DMS114 treated with DMSO at 0.1 percent for 48 hours (cell line): Measurements from ENCODE around the gene TIMM8B.
A peak's percentile ranks its signal among the peaks of the same experiment; 100 is the strongest.
"Not testable (repeated sequence)": the region's sequence is repeated elsewhere in the genome, so short reads cannot be mapped to it uniquely, and the experiment has no call there.

Source experiments
- DNase-seq: peaks from one replicate; lab custom pipeline; 2025; ENCODE audit not compliant: unreplicated experiment; lab: John Stamatoyannopoulos, UW

The TIMM8B gene, protein sequence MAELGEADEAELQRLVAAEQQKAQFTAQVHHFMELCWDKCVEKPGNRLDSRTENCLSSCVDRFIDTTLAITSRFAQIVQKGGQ

GRCh38 chr11:112086422-112087191 is at the start of gene TIMM8B, which contains the start of gene SDHD:
TSS of gene TIMM8B (minus strand) at chr11:112086756. CDS start at chr11:112086723, 33 bp downstream.
TSS of gene SDHD (plus strand) at chr11:112086873. CDS start at chr11:112086908, 35 bp downstream.
- DNase-seq = peak; percentile 87

DNA sequence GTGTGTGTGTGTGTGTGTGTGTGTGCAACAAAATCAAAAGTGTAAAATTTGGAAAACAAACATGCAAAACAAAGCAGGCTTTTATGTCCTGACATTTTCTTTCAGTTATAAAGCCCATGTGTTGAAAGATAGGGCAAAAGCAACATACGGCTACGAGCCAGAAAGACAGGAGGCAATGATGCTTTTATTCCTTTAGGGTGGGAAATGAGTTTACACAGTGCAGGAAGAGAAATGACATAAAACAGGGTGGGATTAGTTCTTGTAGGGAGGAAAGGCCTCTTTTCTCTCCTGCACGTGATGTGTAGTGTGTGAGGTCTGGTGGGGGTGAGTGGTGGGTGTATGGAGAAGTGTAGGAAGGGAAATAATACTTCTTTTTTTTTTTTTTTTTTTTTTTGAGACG is 47.9 kb upstream of the TIMM8B start:
- DNase-seq = no peak

GRCh38 chr11:112132737-112133136 is 46.2 kb upstream of the TIMM8B start:
- no peak for DNase-seq

GRCh38 chr11:112129656-112130055 is 43.1 kb upstream of the TIMM8B start:
- DNase-seq = no peak

DNA sequence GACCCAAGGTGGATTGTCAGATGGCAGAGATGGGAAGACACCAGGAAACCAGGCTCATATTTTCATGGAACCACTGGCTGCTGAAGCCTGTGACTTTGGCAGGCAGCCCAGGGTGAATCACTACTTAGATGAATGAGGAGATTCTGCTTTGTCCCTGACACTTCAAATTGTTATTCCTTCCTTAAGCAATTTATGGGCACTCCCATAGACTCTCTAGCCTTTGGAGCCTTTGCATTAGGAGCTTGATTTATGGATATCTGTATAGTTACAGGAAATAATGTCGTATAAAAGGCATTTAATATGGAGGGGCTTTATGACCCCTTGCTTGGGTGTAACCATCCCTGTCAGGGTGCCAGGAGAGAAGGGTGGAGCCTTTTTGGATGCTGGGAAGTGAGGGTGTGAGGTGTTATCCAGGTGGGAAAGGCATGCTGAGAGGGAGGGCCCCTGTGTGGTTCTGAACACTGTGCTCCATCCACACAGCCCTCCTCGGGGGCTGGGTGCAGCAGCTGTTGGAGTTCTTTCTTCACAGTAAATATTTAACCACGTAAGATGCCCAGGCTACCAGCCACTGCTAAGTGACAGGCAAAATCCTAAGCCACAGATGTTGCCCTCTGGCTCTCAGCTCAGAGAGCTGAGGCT is 42.0 kb upstream of the TIMM8B start:
- no peak for DNase-seq

GRCh38 chr11:112127056-112127455 is 40.5 kb upstream of the TIMM8B start:
- no peak for DNase-seq

- no peak for DNase-seq
These were observed 36.6 kb upstream of the TIMM8B start for GRCh38 chr11:112123129-112123528.

DNA sequence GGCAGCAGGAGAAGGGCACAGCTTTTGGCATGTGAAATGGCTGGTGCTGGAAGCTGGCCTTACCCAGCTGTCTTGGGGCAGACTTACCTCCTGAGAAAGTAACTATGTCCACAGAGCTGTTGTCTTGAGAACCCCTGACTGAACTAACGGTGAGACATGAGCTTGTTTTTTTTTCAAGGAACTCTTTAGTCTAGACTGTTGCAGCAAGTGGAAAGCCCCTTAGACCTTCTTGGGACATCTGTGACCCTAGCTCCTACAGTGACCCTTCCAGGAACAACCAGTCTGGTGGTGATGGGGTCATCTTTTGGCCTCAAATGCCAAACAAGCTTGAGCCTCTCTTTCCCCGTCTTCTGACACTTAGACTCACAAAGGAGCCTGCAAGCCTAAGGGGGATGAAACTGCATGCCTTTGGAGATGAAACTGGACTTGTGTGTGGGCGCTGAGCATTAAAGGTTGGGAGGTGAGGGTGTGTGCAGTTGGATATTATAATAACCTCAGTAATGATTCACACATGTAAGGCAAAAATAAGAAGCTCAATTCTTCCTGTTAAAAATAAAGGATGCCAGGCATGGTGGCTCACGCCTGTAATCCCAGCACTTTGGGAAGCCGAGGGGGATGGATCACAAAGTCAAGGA is 35.5 kb upstream of the TIMM8B start:
- no peak for DNase-seq

GRCh38 chr11:112118176-112118575 is 31.6 kb upstream of the TIMM8B start:
- DNase-seq = no peak

- DNase-seq = no peak
These were observed 28.8 kb upstream of the TIMM8B start for GRCh38 chr11:112115386-112115785.

- DNase-seq = no peak
These were observed 27.9 kb upstream of the TIMM8B start for GRCh38 chr11:112114460-112114859.

DNA sequence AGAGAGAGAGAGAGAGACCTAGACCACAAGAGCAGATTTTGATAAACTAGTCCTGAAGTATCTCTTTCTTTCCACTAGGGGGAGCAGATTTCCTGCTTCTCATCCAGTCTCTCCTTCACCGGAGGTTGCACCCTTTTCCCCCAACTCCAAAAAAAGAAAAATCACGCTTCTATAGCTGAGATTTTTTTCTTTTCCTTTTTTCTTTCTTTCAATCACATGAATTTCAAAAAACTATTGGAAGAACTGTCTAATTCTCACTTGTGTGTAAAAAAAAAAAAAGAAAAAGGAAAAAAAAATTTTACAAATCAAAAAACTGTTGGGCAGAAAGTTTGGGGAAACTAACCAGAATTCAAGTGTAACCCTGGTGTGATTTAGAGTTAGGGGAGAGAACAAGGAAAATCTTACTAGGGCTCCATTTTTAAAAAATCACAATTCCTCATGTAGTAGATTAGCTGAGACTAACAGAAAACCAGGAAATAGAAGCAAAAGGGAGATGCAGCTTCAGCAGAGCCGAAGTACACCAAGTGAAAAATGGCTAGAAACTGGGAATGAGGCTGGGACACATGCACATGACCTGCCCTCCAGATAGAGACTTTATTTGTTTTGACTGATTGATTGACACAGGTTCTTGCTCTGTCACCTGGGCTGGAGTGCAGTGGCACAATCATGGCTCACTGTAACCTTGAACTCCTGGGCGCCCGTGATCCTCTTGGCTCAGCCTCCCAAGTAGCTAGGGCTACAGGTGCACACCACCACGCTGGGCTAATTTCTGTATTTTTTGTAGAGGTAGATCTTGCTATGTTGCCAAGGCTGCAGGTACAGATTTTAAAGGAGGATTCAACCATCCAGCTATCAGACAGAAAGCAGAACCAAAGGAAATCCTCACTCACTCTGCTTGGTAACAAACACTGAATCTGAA is 27.2 kb upstream of the TIMM8B start:
- peak; percentile 73 for DNase-seq

GRCh38 chr11:112106070-112106469 is 19.5 kb upstream of the TIMM8B start:
- DNase-seq = no peak

- DNase-seq = no peak
These were observed 16.9 kb upstream of the TIMM8B start for GRCh38 chr11:112103446-112103845.

DNA sequence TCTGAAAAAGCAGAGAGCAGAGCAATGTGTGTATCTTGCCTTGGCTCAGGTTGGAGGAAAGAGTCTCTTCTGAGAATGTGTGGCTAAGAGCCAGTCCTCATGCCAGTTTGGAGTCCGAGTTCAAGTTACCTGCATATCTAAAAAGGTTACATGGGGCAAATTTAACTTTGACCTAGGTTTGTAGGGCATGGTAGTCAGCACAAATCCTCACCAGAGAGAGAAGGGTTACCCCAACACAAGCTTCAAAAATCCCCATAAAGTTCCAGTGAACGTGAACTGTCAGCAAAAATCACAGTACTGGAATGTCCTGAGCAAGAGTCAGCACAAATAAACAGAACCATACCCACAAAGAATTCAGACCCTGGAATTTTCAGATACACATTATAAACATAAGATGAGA is 13.9 kb upstream of the TIMM8B start:
- no peak for DNase-seq

GRCh38 chr11:112097734-112098528 is 11.4 kb upstream of the TIMM8B start:
- no peak for DNase-seq

DNA sequence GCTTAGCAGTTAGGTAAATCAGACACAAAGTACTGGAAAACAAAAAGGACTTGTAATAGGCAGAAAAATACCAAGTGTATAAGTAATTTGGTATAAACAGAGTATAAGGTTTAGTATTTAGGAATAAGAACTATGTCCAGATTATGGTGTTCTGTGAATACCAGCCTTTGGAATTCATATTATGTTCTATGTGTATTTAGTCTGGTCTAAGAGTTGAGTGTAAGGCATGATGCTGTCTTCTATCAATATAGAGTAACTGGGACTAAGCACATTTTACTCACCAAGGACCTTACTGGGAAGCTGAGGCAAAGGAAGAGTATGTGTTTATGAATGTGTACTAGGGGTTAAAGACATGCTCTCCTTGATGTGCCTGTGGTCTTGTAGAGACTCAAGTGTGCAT is 9.6 kb upstream of the TIMM8B start:
- no peak for DNase-seq

DNA sequence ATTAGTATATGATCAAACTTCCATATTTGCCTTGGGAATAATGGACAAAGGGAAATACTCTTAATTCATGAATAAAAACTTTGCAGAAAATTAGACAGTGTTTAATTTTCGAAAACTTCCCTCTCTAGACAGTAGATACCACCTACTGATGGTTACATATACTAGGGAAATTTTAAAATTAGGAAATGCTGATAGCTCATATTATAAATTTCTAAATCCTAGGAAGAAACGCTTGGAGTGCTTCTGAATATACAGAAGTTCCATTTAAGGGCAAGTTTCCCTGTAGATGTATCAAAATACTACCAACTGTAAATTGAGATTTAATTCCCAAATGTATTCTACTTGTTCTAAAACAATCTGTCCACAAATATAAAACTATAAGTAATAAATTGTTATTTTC is 8.7 kb upstream of the TIMM8B start:
- not testable (repeated sequence) for DNase-seq

DNA sequence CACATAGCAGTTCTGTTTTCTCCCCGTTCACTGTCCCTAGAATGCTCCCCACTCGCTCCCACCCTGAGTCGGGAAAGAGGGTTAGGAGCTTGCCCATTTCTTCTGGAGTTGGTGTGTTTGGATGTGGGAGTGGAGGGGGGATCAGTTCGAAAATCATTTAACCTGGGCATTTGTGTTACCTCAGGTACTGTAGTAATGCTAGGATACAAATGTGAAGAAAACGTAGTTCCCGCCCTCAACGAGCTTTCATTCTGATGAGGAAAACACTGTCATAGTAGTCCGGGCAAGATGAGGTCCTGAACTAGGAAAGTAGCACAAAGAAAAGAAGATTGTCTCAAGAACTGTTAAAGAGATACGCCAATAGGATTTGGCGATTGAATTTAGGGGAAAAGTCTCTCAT is 656 bp upstream of the TIMM8B start:
- no peak for DNase-seq

GRCh38 chr11:112085822-112086421 is 634 bp downstream of the TIMM8B start:
- no peak for DNase-seq
